Breast epithelium (tissue), 3 donors: ENCODE data around the gene SSTR5.

Source experiments
- CTCF ChIP-seq, 3 donors: fragments of 450-650 bp; IDR thresholded peaks; one replicate each; pipeline ENCODE4 v1.5.1; 2016 to 2017; ENCODE audit warnings: antibody characterized with exemption in 3 of 3, mild to moderate bottlenecking in 3 of 3, moderate library complexity in 3 of 3
- POLR2A ChIP-seq: fragments of 450-650 bp; IDR thresholded peaks from one replicate; pipeline ENCODE4 v1.6.1; 2016; ENCODE audit warnings: antibody characterized with exemption, mild to moderate bottlenecking, moderate library complexity

- TF ChIP-seq POLR2A = no peak
- TF ChIP-seq CTCF (IDR thresholded peaks at IDR 0.05) = no peak
Measured at GRCh38 chr16:1032607-1033006, 39.9 kb upstream of the SSTR5 start.
